HCT116 (cell line): ENCODE results near the gene MCOLN3. TPM values are rescaled to one million over a fixed set of nuclear protein-coding genes. Genes with fewer than 3 reads are reported as not detected.

Source experiments
- ATAC-seq: fragments of 200-7000 bp; cut with Tn5 transposase; 2 replicates; pipeline ENCODE4 v1.9.1; 2020; ENCODE audit warnings: mild to moderate bottlenecking, moderate library complexity
- BruUV-seq: library from RNA; stranded (reverse); fragments of 400-500 nt; replicated peaks from 2 replicates; lab custom pipeline; 2021; lab: Mats Ljungman, UMichigan
- CTCF ChIA-PET: fragments of 300-600 bp; sonication (Branson Sonifier 250); formaldehyde crosslinking; loops from one replicate; lab custom pipeline; 2021; ENCODE audit warnings: antibody characterized with exemption; lab: Charles Lee
- POLR2A ChIA-PET: fragments of 300-600, 350-600 bp; sonication (Branson Sonifier 250); formaldehyde crosslinking; loops from one replicate; lab custom pipeline; 2021; ENCODE audit warnings: antibody characterized with exemption; lab: Charles Lee
- RAD21 ChIA-PET, 2 experiments: fragments of 300-600 bp; sonication (Branson Sonifier 250); formaldehyde crosslinking; loops; one replicate each; lab custom pipeline; 2023; ENCODE audit warnings: low total read pairs in 2 of 2; ENCODE audit not compliant: uncharacterized antibody in 2 of 2, unreplicated experiment in 2 of 2, low non-redundant PET in 1 of 2; lab: Charles Lee
- DNase-seq: peaks from one replicate; pipeline ENCODE4 v3.0.0-alpha.2; 2010; ENCODE audit warnings: low read depth, low spot score
- H2AFZ ChIP-seq: fragments of 200-600 bp; shearing (Covaris generic), sonication (generic); 2 replicates; pipeline ENCODE4 v1.6.1; 2017; ENCODE audit warnings: low read depth, mixed run types, mixed read lengths, antibody characterized with exemption, low read length; ENCODE audit not compliant: poor library complexity, severe bottlenecking
- H3K27ac ChIP-seq: 2 replicates; pipeline ENCODE4 v1.5.1; 2012; ENCODE audit warnings: low read depth, low read length
- H3K27me3 ChIP-seq: fragments of 200-600 bp; sonication (generic); 2 replicates; pipeline ENCODE4 v1.6.1; 2016; ENCODE audit warnings: mixed run types, low read length, mixed read lengths; ENCODE audit not compliant: insufficient read depth
- H3K36me3 ChIP-seq, 2 experiments: fragments of 200-500 bp in 1 of 2; fragments of 200-600 bp in 1 of 2; sonication (Bioruptor generic) in 1 of 2; sonication (generic) in 1 of 2; 2 replicates each; pipeline versions ENCODE4 v1.5.1 to v1.6.1; 2014 to 2016; ENCODE audit warnings: low read length in 2 of 2, inconsistent platforms in 1 of 2, mixed read lengths in 1 of 2, mixed run types in 1 of 2; ENCODE audit not compliant: insufficient read depth in 2 of 2, control insufficient read depth in 1 of 2
- H3K4me1 ChIP-seq, 2 experiments: fragments of 200-600 bp in 1 of 2; sonication (generic) in 1 of 2; 2 replicates each; pipeline versions ENCODE4 v1.5.1 to v1.6.1; 2012 to 2017; ENCODE audit warnings: low read length in 2 of 2, inconsistent platforms in 1 of 2, mild to moderate bottlenecking in 1 of 2, mixed read lengths in 1 of 2, mixed run types in 1 of 2, moderate library complexity in 1 of 2; ENCODE audit not compliant: insufficient read depth in 2 of 2, control insufficient read depth in 1 of 2
- H3K4me2 ChIP-seq: fragments of 200-600 bp; sonication (generic); 2 replicates; pipeline ENCODE4 v1.6.1; 2017; ENCODE audit warnings: mixed run types, low read length, mixed read lengths
- H3K4me3 ChIP-seq, 2 experiments: fragments of 200-600 bp in 1 of 2; sonication (generic) in 1 of 2; replicated peaks in 1 of 2; 2 replicates each; pipeline ENCODE4 v1.5.1; 2011 to 2016; ENCODE audit warnings: low read length in 2 of 2, control low read depth in 1 of 2, low read depth in 1 of 2, mild to moderate bottlenecking in 1 of 2, mixed read lengths in 1 of 2, mixed run types in 1 of 2
- H3K79me2 ChIP-seq: fragments of 200-600 bp; sonication (generic); 2 replicates; pipeline ENCODE4 v1.6.1; 2017; ENCODE audit warnings: mild to moderate bottlenecking, mixed run types, low read length, moderate library complexity, mixed read lengths; ENCODE audit not compliant: insufficient read depth
- H3K9ac ChIP-seq: fragments of 200-600 bp; sonication (generic); 2 replicates; pipeline ENCODE4 v1.6.1; 2016; ENCODE audit warnings: low read length, mixed read lengths
- H3K9me2 ChIP-seq: fragments of 200-600 bp; sonication (generic), shearing (Covaris generic); 2 replicates; pipeline ENCODE4 v1.6.1; 2017; ENCODE audit warnings: mixed run types, mild to moderate bottlenecking, moderate library complexity; ENCODE audit not compliant: insufficient read depth
- H3K9me3 ChIP-seq, 2 experiments: fragments of 200-500 bp in 1 of 2; fragments of 200-600 bp in 1 of 2; sonication (Bioruptor generic) in 1 of 2; sonication (generic) in 1 of 2; 2 replicates each; pipeline ENCODE4 v1.6.1; 2014 to 2017; ENCODE audit warnings: low read length in 2 of 2, mixed read lengths in 2 of 2, inconsistent platforms in 1 of 2, low read depth in 1 of 2, mild to moderate bottlenecking in 1 of 2, mixed run types in 1 of 2, moderate library complexity in 1 of 2; ENCODE audit not compliant: control insufficient read depth in 1 of 2, insufficient read depth in 1 of 2
- H4K20me1 ChIP-seq: fragments of 200-600 bp; sonication (generic), shearing (Covaris generic); 2 replicates; pipeline ENCODE4 v1.6.1; 2017; ENCODE audit warnings: mixed run types, mild to moderate bottlenecking, moderate library complexity; ENCODE audit not compliant: insufficient read depth
- ATF3 ChIP-seq: IDR thresholded peaks from 2 replicates; pipeline ENCODE4 v1.6.1; 2012
- CEBPB ChIP-seq: IDR thresholded peaks from 2 replicates; pipeline ENCODE4 v1.6.1; 2012; ENCODE audit warnings: low read depth
- CTCF ChIP-seq, 3 experiments: fragments of 200-600 bp in 1 of 3; sonication (generic) in 1 of 3; IDR thresholded peaks in 2 of 3; conservative IDR thresholded peaks in 1 of 3; 2 replicates each; pipeline ENCODE4 v1.5.1; 2012 to 2017; ENCODE audit warnings: low read depth in 2 of 3, low read length in 2 of 3, antibody characterized with exemption in 1 of 3, borderline replicate concordance in 1 of 3, control low read depth in 1 of 3, mild to moderate bottlenecking in 1 of 3, mixed read lengths in 1 of 3, mixed run types in 1 of 3, moderate library complexity in 1 of 3; ENCODE audit not compliant: insufficient read depth in 1 of 3
- EGR1 ChIP-seq: IDR thresholded peaks from 2 replicates; pipeline ENCODE4 v1.6.1; 2012; ENCODE audit warnings: low read depth
- ELF1 ChIP-seq: IDR thresholded peaks from 2 replicates; pipeline ENCODE4 v1.6.1; 2012; ENCODE audit warnings: low read depth, borderline replicate concordance
- EZH2 ChIP-seq: fragments of 200-600 bp; sonication (generic); IDR thresholded peaks from 2 replicates; pipeline ENCODE4 v1.6.1; 2017; ENCODE audit warnings: antibody characterized with exemption, mixed run types
- EZH2phosphoT487 ChIP-seq: fragments of 200-600 bp; IDR thresholded peaks from 2 replicates; pipeline ENCODE4 v1.6.1; 2018; ENCODE audit warnings: antibody characterized with exemption, borderline replicate concordance
- FOSL1 ChIP-seq: IDR thresholded peaks from 2 replicates; pipeline ENCODE4 v1.6.1; 2012; ENCODE audit warnings: low read depth
- JUND ChIP-seq: IDR thresholded peaks from 2 replicates; pipeline ENCODE4 v1.6.1; 2012
- POLR2A ChIP-seq: IDR thresholded peaks from 2 replicates; pipeline ENCODE4 v1.7.0; 2011; ENCODE audit warnings: borderline replicate concordance; ENCODE audit not compliant: insufficient read depth, insufficient read length; ENCODE audit errors: extremely low read depth
- POLR2AphosphoS5 ChIP-seq: IDR thresholded peaks from 2 replicates; pipeline ENCODE4 v1.6.1; 2011; ENCODE audit warnings: mild to moderate bottlenecking, low read depth, low read length, moderate library complexity
- RAD21 ChIP-seq: IDR thresholded peaks from 2 replicates; pipeline ENCODE4 v1.6.1; 2012; ENCODE audit warnings: low read depth, mild to moderate bottlenecking
- REST ChIP-seq: IDR thresholded peaks from 2 replicates; pipeline ENCODE4 v1.6.1; 2012; ENCODE audit warnings: low read depth
- SIN3A ChIP-seq: IDR thresholded peaks from 2 replicates; pipeline ENCODE4 v1.6.1; 2012; ENCODE audit warnings: low read depth
- SP1 ChIP-seq: IDR thresholded peaks from 2 replicates; pipeline ENCODE4 v1.6.1; 2012; ENCODE audit warnings: low read depth
- SRF ChIP-seq: IDR thresholded peaks from 2 replicates; pipeline ENCODE4 v1.6.1; 2012; ENCODE audit warnings: low read depth
- TCF7L2 ChIP-seq: IDR thresholded peaks from 2 replicates; pipeline ENCODE4 v1.7.0; 2011; ENCODE audit warnings: borderline replicate concordance, inconsistent platforms; ENCODE audit not compliant: insufficient read depth, insufficient read length; ENCODE audit errors: extremely low read depth
- YY1 ChIP-seq: IDR thresholded peaks from 2 replicates; pipeline ENCODE4 v1.6.1; 2011; ENCODE audit warnings: low read length, low read depth, moderate library complexity, mild to moderate bottlenecking; ENCODE audit not compliant: insufficient replicate concordance; ENCODE audit errors: extremely low read depth
- ZBTB33 ChIP-seq: IDR thresholded peaks from 2 replicates; pipeline ENCODE4 v1.6.1; 2011; ENCODE audit warnings: mild to moderate bottlenecking, low read length, moderate library complexity; ENCODE audit not compliant: insufficient replicate concordance; ENCODE audit errors: extremely low read depth
- ZFX ChIP-seq: fragments of 450-650 bp; IDR thresholded peaks from 2 replicates; pipeline ENCODE4 v1.6.1; 2017
- intact Hi-C: fragments of 100-400 bp; cut with micrococcal nuclease; formaldehyde crosslinking; loops from 2 replicates; pipeline ENCODE4 v1.10.0; 2022
- total RNA-seq: library from RNA; stranded (reverse); gene quantifications from one replicate; pipeline ENCODE4 v1.2.1, GENCODE V29; 2021; ENCODE audit not compliant: unreplicated experiment

MCOLN3 gene
- total RNA-seq, 1 experiment from 2014 or later: 10.7 TPM

GRCh38 chr1:85054664-85055063 lies 6.4 kb upstream of the MCOLN3 start:
- peaks cover 0 to 8% of the 10 kb centered on the region in 2 experiments; a peak in 2 of 4 replicates for H3K4me1 ChIP-seq
- RAD21 ChIA-PET: no interaction called here
- no TSS peak for BruUV-seq
- no peak overlapping the region for H3K9ac ChIP-seq
- no peak overlapping the region for H3K27ac ChIP-seq
- no peak overlapping the region for H2AFZ ChIP-seq
- TF ChIP-seq YY1: no peak
- no peak for TF ChIP-seq ATF3
- no peak for TF ChIP-seq SRF
- TF ChIP-seq ELF1: no peak
- TF ChIP-seq JUND: no peak
- no peak for TF ChIP-seq POLR2A
- no peak for TF ChIP-seq EZH2
- TF ChIP-seq ZBTB33: no peak
- TF ChIP-seq RAD21: no peak
- TF ChIP-seq TCF7L2: no peak
- TF ChIP-seq ZFX: no peak
- no peak for TF ChIP-seq EGR1
- TF ChIP-seq SIN3A: no peak
- TF ChIP-seq POLR2AphosphoS5: no peak
- TF ChIP-seq EZH2phosphoT487: no peak
- no peak for TF ChIP-seq REST
- no peak for TF ChIP-seq CTCF (IDR thresholded peaks at IDR 0.05 in 2 of 3, conservative IDR thresholded peaks at IDR 0.05 in 1 of 3; ENCODE audit: borderline replicate concordance in 1 of 3, insufficient read depth in 1 of 3, low read depth in 2 of 3, low read length in 2 of 3)
- no peak for TF ChIP-seq CEBPB
- TF ChIP-seq SP1: no peak
- no peak for TF ChIP-seq FOSL1
- no peak overlapping the region for H3K4me3 ChIP-seq
- DNase-seq: no peak
- POLR2A ChIA-PET: no interaction called here
- no peaks in the 10 kb centered on the region for H3K9me2 ChIP-seq
- H3K4me2 ChIP-seq: no peak overlapping the region
- no peaks in the 10 kb centered on the region for H3K27me3 ChIP-seq
- H4K20me1 ChIP-seq: no peaks in the 10 kb centered on the region
- no peaks in the 10 kb centered on the region for H3K9me3 ChIP-seq
- intact Hi-C loops: no loop called here
- no peak for ATAC-seq
- CTCF ChIA-PET: no interaction called here
- H3K79me2 ChIP-seq: no peaks in the 10 kb centered on the region
- no peaks in the 10 kb centered on the region for H3K36me3 ChIP-seq
